Measurements from ENCODE around the gene F13B.

F13B gene

DNA sequence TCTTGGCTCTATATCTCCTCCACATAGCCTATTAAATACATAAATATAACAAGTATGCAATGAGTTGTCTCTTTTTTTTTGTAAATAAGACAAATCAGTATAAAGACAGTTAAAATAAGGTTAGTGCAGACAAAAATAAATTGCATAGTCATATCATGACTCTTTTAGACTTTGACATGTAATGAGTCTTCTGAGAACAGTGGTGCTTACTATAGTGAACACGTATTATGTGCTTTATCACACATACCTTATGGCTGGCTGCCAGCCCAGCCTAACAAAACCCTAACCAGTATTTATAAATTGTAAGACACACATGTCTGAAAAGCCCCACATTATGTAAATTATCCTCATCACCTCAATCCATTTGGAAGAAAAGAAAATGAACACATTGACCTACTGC is 29.1 kb upstream of the F13B start:
- H3K27ac ChIP-seq = no peak overlapping the region
- no peak for TF ChIP-seq ZFX (IDR thresholded peaks at IDR 0.05; ENCODE audit: borderline replicate concordance)
- TF ChIP-seq, protein P1, sequence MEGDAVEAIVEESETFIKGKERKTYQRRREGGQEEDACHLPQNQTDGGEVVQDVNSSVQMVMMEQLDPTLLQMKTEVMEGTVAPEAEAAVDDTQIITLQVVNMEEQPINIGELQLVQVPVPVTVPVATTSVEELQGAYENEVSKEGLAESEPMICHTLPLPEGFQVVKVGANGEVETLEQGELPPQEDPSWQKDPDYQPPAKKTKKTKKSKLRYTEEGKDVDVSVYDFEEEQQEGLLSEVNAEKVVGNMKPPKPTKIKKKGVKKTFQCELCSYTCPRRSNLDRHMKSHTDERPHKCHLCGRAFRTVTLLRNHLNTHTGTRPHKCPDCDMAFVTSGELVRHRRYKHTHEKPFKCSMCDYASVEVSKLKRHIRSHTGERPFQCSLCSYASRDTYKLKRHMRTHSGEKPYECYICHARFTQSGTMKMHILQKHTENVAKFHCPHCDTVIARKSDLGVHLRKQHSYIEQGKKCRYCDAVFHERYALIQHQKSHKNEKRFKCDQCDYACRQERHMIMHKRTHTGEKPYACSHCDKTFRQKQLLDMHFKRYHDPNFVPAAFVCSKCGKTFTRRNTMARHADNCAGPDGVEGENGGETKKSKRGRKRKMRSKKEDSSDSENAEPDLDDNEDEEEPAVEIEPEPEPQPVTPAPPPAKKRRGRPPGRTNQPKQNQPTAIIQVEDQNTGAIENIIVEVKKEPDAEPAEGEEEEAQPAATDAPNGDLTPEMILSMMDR (IDR thresholded peaks at IDR 0.05) = no peak

DNA sequence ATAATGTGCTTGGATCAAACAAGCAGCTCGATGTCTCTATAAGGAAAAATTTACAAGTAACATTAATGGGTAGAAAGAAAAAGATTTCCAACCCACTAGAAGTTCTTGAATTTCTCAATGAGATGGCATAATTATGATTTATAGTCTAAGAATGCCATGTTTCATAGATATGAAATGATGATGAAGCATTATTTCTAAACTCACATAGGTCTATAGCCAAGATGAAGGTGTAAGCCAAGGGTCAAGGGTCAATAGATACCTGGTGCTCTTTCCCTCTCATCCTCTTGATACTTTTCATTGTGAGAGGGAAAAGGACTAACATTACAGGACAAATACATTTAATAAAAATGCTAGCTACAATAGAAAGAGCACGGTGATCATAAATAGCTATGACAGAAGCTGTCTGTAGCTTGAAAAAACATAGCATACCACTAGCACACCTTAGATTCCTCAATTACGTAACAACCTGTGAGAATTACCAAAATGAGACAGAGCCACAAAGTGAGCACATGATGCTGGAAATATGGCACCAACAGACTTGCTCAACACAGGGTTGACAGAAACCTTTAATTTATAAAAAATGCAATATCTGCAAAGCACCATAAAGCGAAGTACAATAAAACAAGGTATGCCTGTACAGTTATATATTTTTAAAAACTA is 26.3 kb upstream of the F13B start:
- TF ChIP-seq ZFX (IDR thresholded peaks at IDR 0.05; ENCODE audit: borderline replicate concordance) = no peak
- TF ChIP-seq, protein P1 (IDR thresholded peaks at IDR 0.05) = no peak

DNA sequence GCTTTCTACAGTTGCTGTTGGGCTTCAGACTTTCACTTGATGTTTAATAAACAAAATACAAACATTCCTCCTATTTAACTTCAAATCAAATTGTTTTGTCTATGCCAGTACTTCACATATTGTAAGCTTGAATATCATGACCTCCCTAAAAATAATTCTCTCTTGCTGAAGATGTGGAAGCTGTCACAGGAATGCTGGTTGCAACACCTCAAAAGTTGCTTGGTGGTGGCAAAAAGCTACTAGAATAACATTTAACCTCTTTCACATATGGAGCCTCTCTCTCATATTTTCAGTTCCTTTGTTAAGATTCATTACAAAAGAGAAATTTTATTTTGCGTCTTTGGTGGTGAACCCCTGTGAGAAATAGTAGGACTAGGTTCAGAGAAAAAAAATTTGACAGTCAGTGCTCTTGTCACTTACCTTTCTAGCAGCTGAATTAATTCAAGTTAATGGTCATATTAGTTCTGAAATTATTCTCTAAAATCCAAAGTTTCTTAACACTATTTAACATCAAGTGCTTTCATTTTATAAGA is 25.5 kb upstream of the F13B start:
- no peak overlapping the region for H3K27ac ChIP-seq
- TF ChIP-seq ZFX (IDR thresholded peaks at IDR 0.05; ENCODE audit: borderline replicate concordance) = no peak
- TF ChIP-seq, protein P1 (IDR thresholded peaks at IDR 0.05) = no peak

More for the DNA sequence above, 26.3 kb upstream of the F13B start:
- no peak overlapping the region for H3K27ac ChIP-seq

DNA sequence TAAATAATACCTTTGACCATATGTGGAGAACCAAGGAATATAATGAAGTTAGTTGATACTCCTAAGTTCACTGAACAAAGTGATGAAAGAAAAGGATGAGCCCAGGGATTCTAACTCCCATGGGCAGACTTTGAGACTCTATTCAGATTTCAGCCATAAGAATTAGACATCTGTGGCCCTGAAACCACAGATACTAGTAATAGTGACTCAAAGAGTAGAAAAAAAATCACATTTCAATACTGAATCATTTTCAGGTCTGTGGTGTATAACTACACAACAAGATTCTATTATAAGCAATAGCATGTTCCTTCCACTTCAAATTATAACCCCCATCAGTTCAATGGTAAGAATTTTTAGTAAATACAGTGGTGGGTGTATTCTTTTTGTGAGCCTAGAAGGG is 16.4 kb upstream of the F13B start:
- H3K27ac ChIP-seq = no peak overlapping the region
- TF ChIP-seq, protein P1 (IDR thresholded peaks at IDR 0.05) = no peak
- no peak for TF ChIP-seq ZFX (IDR thresholded peaks at IDR 0.05; ENCODE audit: borderline replicate concordance)

DNA sequence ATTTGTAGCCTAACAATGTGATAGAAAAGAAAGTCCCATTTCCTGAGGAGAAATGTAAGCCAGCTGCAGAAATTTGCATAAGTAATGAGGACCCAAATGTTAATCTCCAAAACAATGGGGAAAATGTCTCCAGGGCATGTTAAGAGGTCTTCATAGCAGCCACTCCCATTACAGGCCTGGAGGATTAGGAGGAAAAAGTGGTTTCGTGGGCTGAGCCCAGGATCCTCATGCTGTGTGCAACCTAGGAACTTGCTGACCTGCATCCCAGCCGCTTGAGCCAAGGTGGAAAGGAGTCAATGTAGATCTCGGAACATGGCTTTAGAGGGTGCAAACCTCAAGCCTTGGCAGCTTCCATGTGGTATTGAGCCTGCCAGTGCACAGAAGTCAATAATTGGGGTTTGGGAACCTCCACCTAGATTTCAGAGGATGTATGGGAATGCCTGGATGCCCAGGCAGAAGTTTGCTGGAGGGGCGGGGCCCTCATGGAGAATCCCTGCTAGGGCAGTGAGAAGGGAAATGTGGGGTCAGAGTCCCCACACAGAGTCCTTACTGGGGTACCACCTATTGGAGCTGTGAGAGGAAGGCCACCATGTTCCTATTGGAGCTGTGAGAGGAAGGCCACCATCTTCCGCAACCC is 14.2 kb upstream of the F13B start:
- TF ChIP-seq ZFX (IDR thresholded peaks at IDR 0.05; ENCODE audit: borderline replicate concordance) = no peak
- TF ChIP-seq, protein P1 (IDR thresholded peaks at IDR 0.05) = no peak
- H3K27ac ChIP-seq = no peak overlapping the region

DNA sequence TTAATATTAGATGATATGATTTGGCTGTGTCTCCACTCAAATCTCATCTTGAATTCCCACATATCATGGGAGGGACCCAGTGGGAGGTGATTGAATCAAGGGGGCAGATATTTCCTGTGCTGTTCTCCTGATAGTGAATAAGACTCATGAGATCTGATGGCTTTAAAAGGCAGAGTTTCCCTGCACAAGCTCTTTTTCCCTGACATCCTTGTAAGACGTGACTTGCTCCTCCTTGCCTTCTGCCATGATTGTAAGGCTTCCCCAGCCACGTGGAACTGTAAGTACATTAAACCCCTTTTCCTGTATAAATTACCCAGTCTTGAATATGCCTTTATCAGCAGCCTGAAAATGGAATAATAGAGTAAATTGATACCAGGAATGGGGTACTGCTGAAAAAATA is 13.3 kb upstream of the F13B start:
- no peak overlapping the region for H3K27ac ChIP-seq
- TF ChIP-seq ZFX (IDR thresholded peaks at IDR 0.05; ENCODE audit: borderline replicate concordance) = no peak
- TF ChIP-seq, protein P1 (IDR thresholded peaks at IDR 0.05) = no peak

DNA sequence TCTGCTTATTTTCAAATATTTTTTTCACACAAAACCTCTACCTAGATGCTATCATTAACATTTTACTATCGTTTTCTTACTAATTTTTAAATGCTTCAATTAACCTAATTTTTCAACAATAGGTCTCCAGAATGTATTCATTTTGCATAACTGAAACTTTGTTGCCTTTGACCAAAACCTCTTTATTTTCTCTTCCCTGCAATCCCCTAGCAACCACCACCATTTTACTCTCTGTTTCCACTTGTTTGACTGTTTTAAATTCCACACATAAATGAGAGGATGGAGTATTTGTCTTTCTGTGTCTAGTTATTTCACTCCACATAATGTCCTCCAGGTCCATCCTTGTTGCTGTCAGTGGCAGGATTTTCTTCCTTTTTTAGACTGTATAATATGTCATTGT is 9.5 kb upstream of the F13B start:
- TF ChIP-seq ZFX (IDR thresholded peaks at IDR 0.05; ENCODE audit: borderline replicate concordance) = no peak
- TF ChIP-seq, protein P1 (IDR thresholded peaks at IDR 0.05) = no peak
- H3K27ac ChIP-seq = no peak overlapping the region

All from 22Rv1 (cell line).